H1 (cell line): ENCODE data around the gene IQCE.

Experiments used
- CHD1 ChIP-seq: IDR thresholded peaks from 2 replicates; pipeline ENCODE4 v1.6.1; 2012; ENCODE audit warnings: low read depth, low read length, improper control_type of control experiment
- CTCF ChIP-seq, 3 experiments: IDR thresholded peaks; 1 replicate in 2 of 3; 2 replicates in 1 of 3; pipeline versions ENCODE4 v1.5.1 to v1.6.1; 2011; ENCODE audit warnings: low read length in 3 of 3, mild to moderate bottlenecking in 3 of 3, inconsistent platforms in 2 of 3, low read depth in 1 of 3, moderate library complexity in 1 of 3; ENCODE audit not compliant: insufficient read depth in 1 of 3; ENCODE audit errors: control extremely low read depth in 1 of 3
- POLR2A ChIP-seq, 2 experiments: IDR thresholded peaks; 1 replicate in 1 of 2; 2 replicates in 1 of 2; pipeline ENCODE4 v1.6.1; 2011; ENCODE audit warnings: low read depth in 2 of 2, low read length in 2 of 2, mild to moderate bottlenecking in 2 of 2; ENCODE audit errors: control extremely low read depth in 1 of 2
- SUZ12 ChIP-seq: fragments of 200-600 bp; sonication (generic); IDR thresholded peaks from 2 replicates; pipeline ENCODE4 v1.6.1; 2012; ENCODE audit warnings: mild to moderate bottlenecking, inconsistent platforms, low read length, moderate library complexity, mixed read lengths
- TAF1 ChIP-seq: IDR thresholded peaks from 2 replicates; pipeline ENCODE4 v1.6.1; 2011; ENCODE audit warnings: mild to moderate bottlenecking, low read depth, low read length
- TEAD4 ChIP-seq: IDR thresholded peaks from 2 replicates; pipeline ENCODE4 v1.6.1; 2012; ENCODE audit warnings: low read depth, low read length, inconsistent platforms, mixed read lengths

- TF ChIP-seq TAF1 (no peak), POLR2A (IDR thresholded peaks at IDR 0.05; ENCODE audit: control extremely low read depth in 1 of 2, low read depth in 2 of 2, low read length in 2 of 2) (no peak), CTCF (IDR thresholded peaks at IDR 0.05; ENCODE audit: control extremely low read depth in 1 of 3, insufficient read depth in 1 of 3, low read depth in 1 of 3, low read length in 3 of 3) (no peak), TEAD4 (no peak), CHD1 (no peak), SUZ12 (no peak)
Measured at GRCh38 chr7:2639181-2639681, 80.5 kb downstream of the IQCE start.
